Measurements from ENCODE around the gene GBA2. TPM values are rescaled to one million over a fixed set of nuclear protein-coding genes. Genes with fewer than 3 reads are reported as not detected.
A peak's percentile ranks its signal among the peaks of the same experiment; 100 is the strongest.

Gene GBA2
- 15.5 and 16.0 TPM in 2 replicates for total RNA-seq (2014; rRNA removed; shearing (Covaris generic))

DNA sequence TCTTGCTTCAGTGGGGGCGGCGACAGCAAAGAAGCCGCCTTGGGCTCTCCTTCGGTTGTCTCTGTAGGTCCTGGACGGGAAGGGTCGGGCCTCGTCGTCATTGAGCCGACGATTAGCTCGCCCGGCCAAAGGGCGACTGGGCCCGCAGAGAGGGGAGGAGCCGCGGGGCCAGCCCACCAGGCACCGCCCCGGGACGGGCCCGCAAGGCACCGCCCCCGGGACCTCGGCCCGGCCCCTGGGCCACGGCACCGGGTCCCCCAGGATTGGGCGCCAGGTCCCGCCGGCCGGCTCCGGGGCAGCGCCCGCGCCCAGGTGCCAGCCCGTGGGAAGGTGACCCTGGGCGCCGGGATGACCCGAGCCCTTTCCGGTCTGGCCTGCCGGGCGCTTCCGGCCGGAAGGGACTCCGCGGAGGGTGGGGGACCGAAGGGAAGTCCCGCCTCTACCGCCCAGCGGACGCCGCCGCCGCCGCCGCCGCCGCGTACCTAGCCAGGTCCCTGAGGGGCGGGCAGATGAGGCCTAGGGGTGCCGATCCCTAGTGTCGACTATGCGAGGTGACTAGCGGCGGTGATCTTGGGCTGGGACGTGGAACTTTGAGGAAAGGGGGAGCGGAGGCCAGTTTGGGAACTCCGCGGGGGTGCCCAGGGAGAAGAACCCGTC lies at the start of gene GBA2, which contains the start of gene RGP1:
Gene GBA2, minus strand, starts transcription at position 371 of the 657 bp plus-strand sequence. CDS start 524 bp downstream, outside the sequence.
Gene RGP1, plus strand, starts transcription at position 430 of the 657 bp plus-strand sequence. CDS start 469 bp downstream, outside the sequence.
- peaks cover 21% of the 10 kb centered on the region for H3K4me1 ChIP-seq (replicated peaks)
- no peaks in the 10 kb centered on the region for H3K9me3 ChIP-seq (replicated peaks)
- H3K27me3 ChIP-seq (replicated peaks) = no peaks in the 10 kb centered on the region
- peaks cover 13% of the 10 kb centered on the region for H3K36me3 ChIP-seq
- H3K4me3 ChIP-seq = peak within 1 kb of the TSS; percentile 95
- H3K27ac ChIP-seq = peak within 1 kb of the TSS; percentile 83
- DNase-seq (ENCODE audit: low read depth in 1 of 2, low spot score in 2 of 2) = peak; percentile 46 to 59

DNA sequence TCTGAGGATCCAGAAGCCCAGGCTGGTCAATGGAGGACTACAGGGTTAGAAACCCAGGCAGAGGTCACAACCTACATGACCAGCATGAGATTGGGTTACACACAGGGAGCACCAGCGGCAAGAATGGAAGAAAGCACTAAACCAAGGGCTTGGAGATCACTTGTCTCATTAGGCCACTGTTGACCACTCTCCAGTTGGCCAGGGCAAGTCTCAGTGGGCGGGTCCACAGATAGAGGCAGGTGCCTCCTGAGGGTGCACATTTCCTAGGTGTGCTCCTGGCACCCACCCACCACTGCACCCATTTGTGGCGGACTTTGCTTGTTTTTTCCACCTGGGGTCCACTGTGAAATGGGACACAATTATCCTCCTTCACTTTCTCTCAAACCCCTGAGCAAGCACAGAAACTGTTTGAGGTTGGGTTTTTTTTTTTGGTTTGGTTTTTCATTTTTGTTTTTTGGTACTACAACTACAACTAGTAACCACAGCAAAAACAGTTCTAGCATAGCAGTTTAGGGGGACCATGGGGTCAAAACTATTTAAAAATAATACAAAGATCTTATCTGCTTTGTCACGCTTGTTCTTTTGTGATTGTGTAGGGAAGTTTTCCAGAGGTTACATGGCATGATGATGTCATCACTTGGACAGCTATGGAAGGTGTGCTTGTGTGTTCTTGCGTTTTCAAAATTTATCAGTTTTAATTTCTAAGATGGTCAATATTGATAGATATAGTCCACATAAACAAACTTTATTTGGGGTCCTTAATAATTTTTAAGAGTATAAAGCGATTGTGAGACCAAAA lies 48.5 kb upstream of the GBA2 start:
- DNase-seq (ENCODE audit: low read depth in 1 of 2, low spot score in 2 of 2) = no peak

DNA sequence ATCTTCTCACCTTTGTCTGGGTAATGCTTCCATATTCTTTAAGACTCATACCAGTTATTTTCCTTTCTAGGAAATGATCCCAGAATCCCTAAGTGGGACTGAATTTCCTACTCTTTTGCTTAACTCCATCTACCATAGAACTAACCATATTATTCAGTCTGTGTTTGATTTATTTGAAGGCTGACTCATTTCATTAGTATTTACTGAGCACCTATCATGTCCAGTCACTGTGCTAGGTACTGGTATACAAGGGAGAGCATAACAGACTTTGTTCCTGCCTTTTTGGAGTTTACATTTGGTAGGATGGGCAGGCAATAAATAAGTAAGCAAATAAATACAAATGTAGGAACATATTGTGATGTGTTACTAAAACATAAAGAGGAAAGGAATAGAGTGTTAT lies 46.7 kb upstream of the GBA2 start:
- H3K4me3 ChIP-seq = no peak overlapping the region
- H3K36me3 ChIP-seq = no peaks in the 10 kb centered on the region
- H3K4me1 ChIP-seq (replicated peaks) = peaks cover 69% of the 10 kb centered on the region
- no peaks in the 10 kb centered on the region for H3K9me3 ChIP-seq (replicated peaks)
- peak in 1 of 2 experiments; percentile 47 for DNase-seq (ENCODE audit: low read depth in 1 of 2, low spot score in 2 of 2)
- H3K27me3 ChIP-seq (replicated peaks) = no peaks in the 10 kb centered on the region
- peak overlapping the region; percentile 70 for H3K27ac ChIP-seq

More for the DNA sequence above, 48.5 kb upstream of the GBA2 start:
- no peaks in the 10 kb centered on the region for H3K9me3 ChIP-seq (replicated peaks)
- peaks cover 62% of the 10 kb centered on the region for H3K4me1 ChIP-seq (replicated peaks)
- no peak overlapping the region for H3K4me3 ChIP-seq
- no peaks in the 10 kb centered on the region for H3K27me3 ChIP-seq (replicated peaks)
- H3K36me3 ChIP-seq = 0 out of 2 replicates have a peak, but pooled peaks cover under 1% of the 10 kb centered on the region
- H3K27ac ChIP-seq = peak overlapping the region; percentile 4

DNA sequence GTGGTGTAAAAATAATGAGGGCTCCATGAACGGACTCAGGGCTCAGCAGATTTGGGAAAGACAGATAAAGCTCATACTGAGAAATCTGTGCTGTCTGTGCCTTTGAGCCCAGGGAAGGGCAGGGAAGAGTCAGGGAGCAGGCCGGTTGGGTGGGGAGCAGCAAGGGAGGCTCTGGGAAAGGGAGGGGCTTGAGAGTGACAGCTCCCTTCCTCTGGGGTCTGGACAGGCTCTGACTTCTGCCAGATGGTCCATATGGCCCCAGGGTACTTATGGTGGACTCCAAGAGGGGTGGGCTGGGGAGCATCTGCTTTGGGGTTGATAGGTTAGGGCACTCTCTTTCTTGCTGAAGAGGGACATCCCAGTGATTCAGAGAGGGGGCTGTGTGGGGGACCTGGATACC lies 44.4 kb upstream of the GBA2 start:
- no peaks in the 10 kb centered on the region for H3K9me3 ChIP-seq (replicated peaks)
- no peak for DNase-seq (ENCODE audit: low read depth in 1 of 2, low spot score in 2 of 2)
- H3K4me1 ChIP-seq (replicated peaks) = peaks cover 65% of the 10 kb centered on the region
- H3K36me3 ChIP-seq = no peaks in the 10 kb centered on the region
- H3K4me3 ChIP-seq = no peak overlapping the region
- H3K27ac ChIP-seq = no peak overlapping the region
- no peaks in the 10 kb centered on the region for H3K27me3 ChIP-seq (replicated peaks)

DNA sequence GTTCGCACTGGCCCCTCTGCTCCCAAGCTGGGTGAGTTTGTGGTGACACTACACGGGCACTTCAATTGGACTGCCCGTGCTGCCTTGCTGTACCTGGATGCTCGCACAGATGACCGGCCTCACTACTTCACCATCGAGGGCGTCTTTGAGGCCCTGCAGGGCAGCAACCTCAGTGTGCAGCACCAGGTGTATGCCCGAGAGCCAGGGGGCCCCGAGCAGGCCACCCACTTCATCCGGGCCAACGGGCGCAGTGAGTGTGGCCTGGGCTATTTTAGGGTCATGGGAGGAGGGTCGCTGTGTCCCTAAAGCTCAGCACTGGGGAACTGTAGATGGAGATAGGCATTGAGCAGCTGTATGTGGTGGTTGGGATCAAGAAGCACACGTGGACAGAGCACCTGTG lies 43.8 kb upstream of the GBA2 start:
- Histone ChIP-seq H3K36me3 (no peaks in the 10 kb centered on the region), H3K27ac (no peak overlapping the region), H3K4me1 (replicated peaks) (peaks cover 58% of the 10 kb centered on the region), H3K4me3 (no peak overlapping the region), H3K27me3 (replicated peaks) (no peaks in the 10 kb centered on the region), H3K9me3 (replicated peaks) (no peaks in the 10 kb centered on the region)
- no peak for DNase-seq (ENCODE audit: low read depth in 1 of 2, low spot score in 2 of 2)

DNA sequence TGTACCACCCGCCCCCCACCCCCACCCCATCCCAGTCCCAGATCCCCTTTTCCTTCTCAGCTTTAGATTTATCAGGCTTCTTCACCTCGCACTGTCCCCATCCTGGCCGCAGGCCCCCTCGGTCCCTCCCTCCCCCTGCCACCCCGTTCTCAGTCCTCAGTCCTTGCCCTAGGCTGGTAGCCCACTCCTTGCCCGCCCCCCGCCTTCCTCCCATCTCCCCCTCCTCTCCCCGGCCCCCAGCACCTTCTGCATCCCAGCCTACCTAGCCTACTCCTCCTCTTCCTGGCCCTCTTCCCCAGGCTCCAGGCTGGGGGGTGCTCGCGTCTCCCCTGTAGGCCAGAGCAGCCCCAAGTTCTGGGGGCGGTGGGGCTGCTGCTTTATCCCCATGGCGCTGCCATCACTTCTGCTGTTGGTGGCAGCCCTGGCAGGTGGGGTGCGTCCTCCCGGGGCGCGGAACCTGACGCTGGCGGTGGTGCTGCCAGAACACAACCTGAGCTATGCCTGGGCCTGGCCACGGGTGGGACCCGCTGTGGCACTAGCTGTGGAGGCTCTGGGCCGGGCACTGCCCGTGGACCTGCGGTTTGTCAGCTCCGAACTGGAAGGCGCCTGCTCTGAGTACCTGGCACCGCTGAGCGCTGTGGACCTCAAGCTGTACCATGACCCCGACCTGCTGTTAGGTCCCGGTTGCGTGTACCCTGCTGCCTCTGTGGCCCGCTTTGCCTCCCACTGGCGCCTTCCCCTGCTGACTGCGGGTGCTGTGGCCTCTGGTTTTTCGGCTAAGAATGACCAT lies 43.2 kb upstream of the GBA2 start:
- no peaks in the 10 kb centered on the region for H3K27me3 ChIP-seq (replicated peaks)
- H3K36me3 ChIP-seq = no peaks in the 10 kb centered on the region
- peak overlapping the region; percentile 47 for H3K4me3 ChIP-seq
- H3K9me3 ChIP-seq (replicated peaks) = no peaks in the 10 kb centered on the region
- no peak for DNase-seq (ENCODE audit: low read depth in 1 of 2, low spot score in 2 of 2)
- no peak overlapping the region for H3K27ac ChIP-seq
- peaks cover 53% of the 10 kb centered on the region for H3K4me1 ChIP-seq (replicated peaks)

DNA sequence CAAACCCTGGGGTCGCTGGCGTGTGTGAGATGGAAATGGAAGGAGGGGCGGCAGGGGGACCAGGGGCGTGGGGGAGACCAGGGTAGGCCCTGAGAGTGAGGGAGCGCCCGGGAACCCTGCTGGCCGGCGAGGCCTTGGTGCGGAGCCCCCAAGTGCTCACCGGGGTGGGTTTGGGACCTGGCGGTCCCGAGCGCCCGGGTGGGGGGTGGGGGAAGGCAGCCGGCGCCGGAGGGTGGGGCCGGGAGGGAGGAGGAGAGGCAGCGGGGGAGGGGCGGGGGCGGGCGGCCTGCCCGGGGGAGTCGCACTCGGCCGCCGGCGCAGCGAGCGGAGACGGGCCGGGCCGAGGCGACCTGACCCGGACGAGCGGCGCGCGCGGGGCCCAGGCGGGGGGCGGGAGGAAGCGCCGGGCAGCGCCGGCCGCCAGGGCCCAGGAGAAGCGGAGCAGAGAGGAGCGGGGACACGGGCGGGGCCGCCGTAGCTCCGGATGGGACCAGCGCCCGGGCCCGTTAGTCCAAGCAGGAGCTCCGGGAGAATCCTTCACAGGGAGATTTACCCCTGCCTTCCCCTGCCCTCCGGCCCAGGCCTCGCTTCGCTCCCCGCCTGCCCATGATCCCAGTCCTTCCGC lies 42.4 kb upstream of the GBA2 start, which contains the start of gene NPR2:
Gene NPR2, plus strand, starts transcription at position 295 of the 625 bp plus-strand sequence. CDS start 818 bp downstream, outside the sequence.
- Histone ChIP-seq H3K27ac (peak within 1 kb of the TSS; percentile 61; the same call in 1 of the 2 replicates), H3K4me3 (peak within 1 kb of the TSS; percentile 47), H3K4me1 (replicated peaks) (peaks cover 45% of the 10 kb centered on the region), H3K36me3 (no peaks in the 10 kb centered on the region), H3K9me3 (replicated peaks) (no peaks in the 10 kb centered on the region), H3K27me3 (replicated peaks) (no peaks in the 10 kb centered on the region)
- peak in 1 of 2 experiments; percentile 20 for DNase-seq (ENCODE audit: low read depth in 1 of 2, low spot score in 2 of 2)

DNA sequence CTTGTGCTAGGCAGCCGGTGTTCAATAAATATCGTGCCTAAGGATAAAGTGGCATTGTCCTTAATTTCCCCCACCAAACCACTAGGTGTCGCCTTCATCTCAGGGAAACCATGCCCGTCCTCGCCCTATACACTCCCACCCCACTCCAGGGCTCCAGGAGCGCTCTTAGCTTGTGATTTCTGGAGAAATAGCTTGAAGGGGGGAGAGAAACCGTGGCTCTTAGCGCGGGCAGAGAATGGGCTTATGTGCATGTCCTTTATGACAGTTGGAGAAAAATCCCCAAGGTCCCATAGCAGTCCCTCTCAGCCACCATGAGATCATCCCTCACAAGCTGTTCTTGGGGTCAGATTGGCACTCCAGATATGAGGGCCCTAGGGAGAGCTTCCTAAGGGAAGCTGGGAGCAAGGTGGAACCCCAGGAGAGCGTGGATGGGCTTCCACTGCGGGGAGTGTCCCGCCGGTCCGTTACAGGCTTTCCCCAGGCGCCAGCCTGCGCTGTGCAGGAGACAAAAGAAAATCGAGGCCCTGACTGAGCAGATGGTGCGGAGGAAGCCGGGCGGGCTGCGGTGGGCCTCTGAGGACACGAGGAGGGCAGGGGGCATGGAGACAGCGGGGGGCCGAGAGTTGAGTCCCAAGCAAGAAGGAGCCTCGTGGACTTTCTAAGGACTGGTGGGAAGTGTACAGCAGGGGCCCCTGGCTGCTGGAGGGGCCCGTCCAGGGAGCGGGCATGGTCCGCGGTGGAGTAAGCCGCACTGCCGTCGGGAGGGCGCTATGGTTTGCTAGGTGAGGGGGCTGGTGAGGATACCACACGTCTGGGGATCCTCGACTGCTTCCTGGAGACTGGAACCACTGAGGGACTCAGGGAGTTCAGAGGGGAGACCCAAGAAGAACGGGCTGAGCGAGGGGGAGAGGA lies 41.6 kb upstream of the GBA2 start:
- no peak overlapping the region for H3K4me3 ChIP-seq
- no peaks in the 10 kb centered on the region for H3K36me3 ChIP-seq
- no peaks in the 10 kb centered on the region for H3K9me3 ChIP-seq (replicated peaks)
- no peaks in the 10 kb centered on the region for H3K27me3 ChIP-seq (replicated peaks)
- peak; percentile 58 to 74 for DNase-seq (ENCODE audit: low read depth in 1 of 2, low spot score in 2 of 2)
- H3K27ac ChIP-seq = no peak overlapping the region
- peaks cover 37% of the 10 kb centered on the region for H3K4me1 ChIP-seq (replicated peaks)

DNA sequence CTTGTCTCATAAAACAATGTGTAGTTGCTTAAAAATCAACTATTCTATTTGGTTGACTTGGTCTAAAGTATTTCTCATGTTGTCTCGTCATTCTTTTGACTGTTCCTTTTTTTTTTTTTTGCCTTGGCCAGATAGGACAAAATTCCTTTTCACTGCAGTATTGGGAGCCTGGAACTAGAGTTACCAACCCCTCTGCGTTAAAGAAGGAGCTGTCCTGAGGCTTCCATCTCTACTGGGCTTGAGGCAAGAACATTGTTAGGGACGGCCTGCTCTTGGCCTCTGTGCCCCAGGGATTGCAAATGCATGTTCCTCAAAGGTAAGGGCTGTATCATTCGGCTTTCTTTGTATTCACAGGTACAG lies 41.0 kb upstream of the GBA2 start:
- no peak overlapping the region for H3K27ac ChIP-seq
- peaks cover 31% of the 10 kb centered on the region for H3K4me1 ChIP-seq (replicated peaks)

DNA sequence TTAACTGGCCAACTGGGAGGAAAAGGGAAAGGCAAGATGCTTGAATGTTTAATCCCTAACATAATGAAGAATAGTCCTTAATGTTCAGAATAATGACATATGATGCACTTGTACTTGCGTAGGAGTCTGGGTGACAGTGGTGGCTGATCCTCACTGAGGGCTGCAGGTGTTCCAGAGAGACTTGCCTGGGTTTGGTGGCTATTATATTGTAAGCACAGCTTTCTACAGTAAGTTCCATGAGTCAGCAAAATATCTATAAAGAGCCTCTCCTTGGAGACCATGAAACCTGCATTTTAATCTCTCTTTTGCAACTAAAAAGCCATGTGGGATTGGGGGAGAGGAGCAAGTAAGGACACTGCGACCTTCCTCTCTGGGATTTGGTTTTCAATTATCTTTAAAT lies 40.5 kb upstream of the GBA2 start:
- no peak for DNase-seq (ENCODE audit: low read depth in 1 of 2, low spot score in 2 of 2)
- no peaks in the 10 kb centered on the region for H3K9me3 ChIP-seq (replicated peaks)
- H3K36me3 ChIP-seq = no peaks in the 10 kb centered on the region
- H3K27me3 ChIP-seq (replicated peaks) = no peaks in the 10 kb centered on the region
- H3K27ac ChIP-seq = no peak overlapping the region
- no peak overlapping the region for H3K4me3 ChIP-seq
- H3K4me1 ChIP-seq (replicated peaks) = peaks cover 26% of the 10 kb centered on the region

More for the DNA sequence above, 41.0 kb upstream of the GBA2 start:
- DNase-seq (ENCODE audit: low read depth in 1 of 2, low spot score in 2 of 2) = no peak
- Histone ChIP-seq H3K27me3 (replicated peaks) (no peaks in the 10 kb centered on the region), H3K36me3 (no peaks in the 10 kb centered on the region), H3K9me3 (replicated peaks) (no peaks in the 10 kb centered on the region), H3K4me3 (no peak overlapping the region)

DNA sequence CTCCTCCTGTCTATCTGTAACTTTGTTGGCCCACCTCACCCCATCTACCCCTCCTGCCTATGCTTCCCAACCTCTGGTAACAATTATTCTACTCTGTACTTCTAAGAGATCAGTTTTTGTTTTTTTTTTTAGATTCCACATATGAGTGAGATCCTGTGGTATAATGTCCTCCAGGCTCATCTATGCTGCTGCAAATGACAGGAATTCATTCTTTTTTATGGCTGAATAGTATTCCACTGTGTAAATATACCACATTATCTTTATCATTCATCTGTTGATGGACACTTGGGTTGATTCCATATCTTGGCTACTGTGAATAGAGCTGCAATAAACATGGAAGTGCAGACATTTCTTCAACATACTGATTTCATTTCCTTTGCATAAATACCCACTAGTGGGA lies 34.4 kb upstream of the GBA2 start:
- Histone ChIP-seq H3K27me3 (replicated peaks) (no peaks in the 10 kb centered on the region), H3K9me3 (replicated peaks) (no peaks in the 10 kb centered on the region), H3K36me3 (no peaks in the 10 kb centered on the region), H3K27ac (no peak overlapping the region), H3K4me1 (replicated peaks) (no peaks in the 10 kb centered on the region), H3K4me3 (no peak overlapping the region)
- DNase-seq (ENCODE audit: low read depth in 1 of 2, low spot score in 2 of 2) = no peak

DNA sequence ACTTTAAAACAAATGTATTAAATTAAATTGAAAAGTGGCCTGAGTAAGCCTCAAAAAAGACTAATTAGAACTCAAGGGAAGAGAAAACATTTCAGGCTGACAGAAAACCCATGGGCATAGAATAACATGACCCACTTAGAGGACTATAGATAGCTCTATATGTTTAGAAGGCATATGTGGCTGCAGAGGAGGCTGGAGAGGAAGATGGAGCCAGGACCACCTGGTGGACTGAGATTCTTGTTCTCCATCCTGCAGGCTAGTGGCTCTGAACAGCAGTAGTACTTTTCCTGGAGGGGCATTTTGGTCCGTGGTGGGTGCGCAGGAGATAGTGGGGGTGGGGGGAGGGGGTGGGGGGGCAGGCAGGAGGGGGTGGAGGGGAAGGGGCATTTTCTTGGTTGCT lies 32.0 kb upstream of the GBA2 start:
- Histone ChIP-seq H3K27me3 (replicated peaks) (no peaks in the 10 kb centered on the region), H3K36me3 (no peaks in the 10 kb centered on the region), H3K4me1 (replicated peaks) (no peaks in the 10 kb centered on the region), H3K4me3 (no peak overlapping the region), H3K27ac (no peak overlapping the region), H3K9me3 (replicated peaks) (no peaks in the 10 kb centered on the region)
- no peak for DNase-seq (ENCODE audit: low read depth in 1 of 2, low spot score in 2 of 2)

All from SJSA1 (cell line).